Measurements from ENCODE around the gene KRTAP5-1.

- TF ChIP-seq POLR2AphosphoS5 (IDR thresholded peaks at IDR 0.05; ENCODE audit: low read depth) = no peak
- TF ChIP-seq CTCF (IDR thresholded peaks at IDR 0.05; ENCODE audit: insufficient read depth, low read length) = no peak
These were observed 25.0 kb downstream of the KRTAP5-1 start for GRCh38 chr11:1560002-1560648.
